NCI-H1092 (cell line): Measurements from ENCODE around the gene AFAP1.

Experiments
- DNase-seq: peaks from one replicate; lab custom pipeline; 2025; lab: John Stamatoyannopoulos, UW

The AFAP1 gene

DNA sequence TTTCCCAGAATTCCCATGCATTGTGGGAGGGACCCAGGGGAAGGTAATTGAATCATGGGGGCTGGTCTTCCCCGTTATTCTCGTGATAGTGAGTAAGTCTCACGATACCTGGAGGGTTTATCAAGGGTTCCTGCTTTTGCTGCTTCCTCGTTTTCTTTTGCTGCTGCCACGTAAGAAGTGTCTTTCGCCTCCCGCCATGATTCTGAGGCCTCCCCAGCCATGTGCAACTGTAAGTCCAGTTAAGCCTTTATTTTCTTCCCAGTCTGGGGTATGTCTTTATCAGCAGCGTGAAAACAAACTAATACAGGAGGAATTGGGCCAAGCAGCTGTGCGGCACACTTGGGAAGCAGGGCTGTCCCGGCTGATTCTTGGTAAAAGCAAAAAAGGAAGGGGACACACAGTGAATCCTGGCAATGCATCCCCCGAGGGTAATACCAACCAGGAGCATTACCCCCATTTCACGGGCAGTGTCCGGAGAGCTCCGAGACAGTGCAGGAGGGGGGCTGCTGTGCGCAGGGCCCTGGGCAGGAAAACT, 185.7 kb downstream of the AFAP1 start:
- no peak for DNase-seq

DNA sequence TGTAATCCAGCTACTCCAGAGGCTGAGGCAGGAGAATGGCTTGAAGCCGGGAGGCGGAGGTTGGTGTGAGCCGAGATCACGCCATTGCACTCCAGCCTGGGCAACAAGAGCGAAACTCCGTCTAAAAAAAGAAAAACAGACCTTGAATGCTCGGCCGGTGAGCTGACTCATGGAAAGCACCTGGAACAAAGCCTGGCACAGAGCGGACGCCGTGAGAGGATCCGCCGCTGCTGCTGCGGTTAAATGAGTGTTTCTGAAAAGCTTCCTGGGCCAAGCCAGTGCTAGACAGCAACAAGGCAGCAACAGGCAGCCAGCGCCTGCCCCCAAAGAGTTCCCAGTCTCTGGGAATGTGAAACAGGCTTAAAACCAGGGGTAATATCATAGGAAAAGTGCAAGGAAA, 186.4 kb downstream of the AFAP1 start:
- DNase-seq: no peak

DNA sequence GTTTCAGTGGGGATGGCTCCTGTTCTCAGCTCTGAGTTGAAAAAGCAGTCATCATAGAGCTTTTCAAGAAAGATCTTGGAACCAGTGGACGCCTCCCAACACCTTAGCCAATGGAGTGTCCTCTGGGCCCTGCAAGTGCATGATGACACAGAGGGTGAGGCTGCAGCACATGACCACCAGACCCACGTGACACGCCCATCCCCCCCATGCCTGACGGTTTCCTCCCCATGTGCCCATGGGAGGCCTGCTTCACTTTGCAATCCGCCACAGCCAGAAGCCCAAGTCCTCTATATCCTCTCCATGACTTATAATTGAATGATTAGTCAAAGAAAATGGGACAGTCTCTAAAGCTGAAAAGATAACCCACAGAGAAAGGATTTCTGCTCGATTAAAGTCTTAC, 187.0 kb downstream of the AFAP1 start:
- DNase-seq: no peak

DNA sequence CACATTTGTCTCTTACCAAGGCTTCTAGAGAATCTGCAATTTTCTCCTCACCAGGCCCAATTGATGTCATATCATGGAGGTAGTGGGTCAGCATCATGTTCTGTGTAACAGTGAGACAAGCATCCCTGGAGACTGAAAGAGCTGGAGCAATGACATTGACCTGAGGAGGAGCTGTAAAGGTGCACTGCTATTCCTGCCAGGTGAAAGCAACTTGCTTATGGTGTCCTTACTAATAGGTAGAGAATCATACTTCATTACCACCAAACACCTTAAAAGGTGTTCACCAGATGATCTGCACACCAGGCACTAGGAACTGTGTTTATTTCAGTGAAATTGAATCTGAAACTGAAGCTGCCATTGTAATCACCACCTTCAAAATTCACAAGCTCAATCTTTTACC, 188.7 kb downstream of the AFAP1 start:
- DNase-seq: no peak

DNA sequence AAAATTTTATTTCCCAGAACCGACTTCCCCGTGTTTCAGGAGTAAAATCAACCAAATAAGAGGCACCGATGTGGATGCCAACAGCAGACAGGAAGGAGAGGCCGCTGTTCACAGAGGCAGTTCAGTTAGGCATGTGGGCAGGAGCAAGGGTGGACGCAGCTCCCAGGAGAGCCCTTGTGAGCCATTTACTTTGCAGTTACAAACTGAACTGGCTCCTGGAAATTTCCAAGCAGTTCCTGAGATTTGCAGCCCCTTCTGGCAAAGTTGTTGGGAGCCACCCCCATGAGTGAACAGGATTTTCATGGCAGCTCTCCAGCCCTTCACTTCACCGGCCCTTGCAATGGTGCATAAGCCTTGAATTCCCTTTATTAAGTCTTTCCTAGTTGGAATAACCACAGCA, 189.1 kb downstream of the AFAP1 start:
- DNase-seq: no peak

DNA sequence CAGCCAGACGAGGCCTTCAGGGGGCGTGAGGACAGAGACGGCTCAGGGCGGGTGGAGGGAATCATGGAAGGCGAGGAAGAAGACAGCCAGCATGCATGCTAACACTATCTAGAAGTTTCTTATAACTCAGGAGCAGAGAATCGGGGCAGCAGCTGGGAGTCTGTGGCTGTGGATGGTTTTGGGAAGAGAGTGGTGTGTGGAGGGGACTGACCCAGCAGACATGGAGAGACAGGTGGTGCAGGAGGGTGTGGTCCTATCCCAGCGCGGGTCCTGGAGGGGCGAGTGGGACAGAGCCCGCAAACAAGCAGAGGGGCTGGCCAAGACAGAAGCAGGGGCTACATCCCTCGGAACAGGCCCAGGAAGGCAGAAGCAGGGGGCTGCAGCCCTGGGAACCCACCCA, 192.1 kb downstream of the AFAP1 start:
- no peak for DNase-seq

DNA sequence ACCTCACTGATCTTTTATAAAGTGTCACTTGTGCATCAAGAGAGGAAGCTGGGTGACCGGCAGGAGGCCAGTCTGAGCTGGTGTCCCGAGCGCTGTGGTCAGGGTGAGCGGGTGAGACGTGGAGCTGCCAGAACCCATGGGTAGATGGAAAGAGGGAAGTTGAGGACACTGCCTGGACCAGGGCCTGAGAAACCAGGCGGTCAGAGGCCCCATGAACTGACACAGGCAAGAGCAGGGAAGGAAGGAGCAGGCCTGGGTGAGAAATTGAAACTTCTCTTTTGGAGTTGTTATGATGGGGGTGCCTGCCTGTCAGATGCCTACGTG, 192.6 kb downstream of the AFAP1 start:
- DNase-seq: no peak

DNA sequence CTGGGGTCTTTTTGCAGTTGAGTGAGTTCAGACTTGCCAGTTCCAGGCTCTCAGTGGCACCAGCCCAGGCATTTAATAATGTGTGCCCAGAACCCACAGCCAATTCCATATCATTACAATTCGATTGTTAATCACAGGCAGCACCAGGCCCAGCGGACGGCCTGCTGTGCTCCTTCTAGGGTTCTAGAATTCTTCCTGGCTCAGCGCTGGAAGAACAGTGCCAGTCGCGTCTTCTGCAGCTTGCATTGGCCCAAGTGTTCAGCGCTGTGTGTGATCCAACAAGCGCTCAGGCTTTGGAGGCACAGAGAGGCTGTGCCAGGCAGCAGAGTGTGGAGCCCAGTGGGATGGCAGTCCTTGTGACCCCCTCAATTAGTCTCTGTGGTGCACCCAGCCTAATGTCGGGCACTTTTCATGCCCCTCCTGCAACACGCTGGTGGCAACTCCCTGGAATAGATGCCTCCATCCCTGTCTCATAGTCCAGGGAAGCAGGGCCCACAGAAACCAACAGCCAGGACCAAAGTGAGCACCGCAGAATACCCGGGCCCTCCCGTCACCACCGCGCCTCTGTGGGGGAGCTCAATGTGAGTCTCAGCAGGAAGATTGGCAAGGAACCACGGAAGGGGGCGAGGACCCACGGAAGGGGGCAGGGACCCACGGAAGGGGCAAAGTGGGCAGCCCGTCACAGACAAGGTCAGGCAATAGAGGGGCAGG, 193.2 kb downstream of the AFAP1 start:
- no peak for DNase-seq

DNA sequence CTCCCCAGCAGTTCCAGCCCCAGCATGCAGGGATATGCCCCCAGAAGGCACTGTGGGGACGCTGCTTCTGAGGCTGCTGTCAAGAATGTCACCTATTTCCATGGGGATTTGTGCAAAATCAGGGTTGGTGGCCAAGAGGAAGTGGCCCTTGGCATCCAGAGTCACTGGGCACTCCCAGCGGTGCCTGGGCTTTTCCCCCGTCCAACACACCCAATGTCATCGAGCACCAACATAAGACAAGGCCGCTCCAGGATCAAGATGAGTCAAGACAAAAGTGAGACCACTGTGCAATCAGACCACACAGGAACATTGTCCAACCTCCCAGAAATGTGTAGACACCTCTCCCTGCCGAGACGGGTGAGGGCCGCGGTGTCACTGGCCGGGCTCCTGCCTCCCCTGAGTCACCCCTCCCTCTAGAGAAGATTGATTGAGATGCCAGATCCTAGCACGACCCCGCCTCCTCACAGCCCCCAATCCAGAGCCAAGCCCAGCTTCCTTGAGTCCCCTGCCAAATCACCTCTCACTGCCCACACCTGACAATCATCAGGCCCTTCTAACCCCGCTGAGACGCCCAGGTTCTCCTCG, 194.3 kb downstream of the AFAP1 start:
- no peak for DNase-seq

DNA sequence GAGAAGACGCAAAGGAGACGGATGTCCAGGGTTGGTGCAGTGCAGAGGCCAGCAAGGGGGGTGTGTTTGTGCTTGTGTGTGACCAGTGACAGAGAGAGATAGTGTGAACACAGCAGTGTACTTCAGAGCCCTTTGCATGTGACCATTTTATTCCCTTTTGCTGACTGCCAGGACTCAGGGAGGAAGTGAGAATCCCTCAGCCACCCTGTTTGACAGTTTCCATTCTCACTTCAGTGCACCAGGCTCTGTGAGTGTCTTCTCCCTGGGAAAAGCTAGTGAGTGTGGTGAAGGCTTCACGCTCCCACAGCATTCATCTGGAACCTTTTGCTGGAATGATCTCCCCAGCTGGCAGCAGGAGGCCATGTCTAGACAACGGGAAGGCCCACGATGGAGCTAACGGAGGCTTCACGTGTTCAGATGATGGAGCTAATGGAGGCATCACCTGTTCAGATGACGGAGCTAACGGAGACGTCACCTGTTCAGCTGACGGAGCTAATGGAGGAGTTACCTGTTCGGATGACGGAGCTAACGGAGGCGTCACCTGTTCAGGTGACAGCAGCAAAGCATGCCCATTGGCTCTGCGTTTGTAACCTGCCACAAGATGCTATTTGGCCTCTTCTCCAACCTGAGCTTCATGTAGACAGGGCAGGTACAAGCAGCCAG, 195.4 kb downstream of the AFAP1 start:
- no peak for DNase-seq

DNA sequence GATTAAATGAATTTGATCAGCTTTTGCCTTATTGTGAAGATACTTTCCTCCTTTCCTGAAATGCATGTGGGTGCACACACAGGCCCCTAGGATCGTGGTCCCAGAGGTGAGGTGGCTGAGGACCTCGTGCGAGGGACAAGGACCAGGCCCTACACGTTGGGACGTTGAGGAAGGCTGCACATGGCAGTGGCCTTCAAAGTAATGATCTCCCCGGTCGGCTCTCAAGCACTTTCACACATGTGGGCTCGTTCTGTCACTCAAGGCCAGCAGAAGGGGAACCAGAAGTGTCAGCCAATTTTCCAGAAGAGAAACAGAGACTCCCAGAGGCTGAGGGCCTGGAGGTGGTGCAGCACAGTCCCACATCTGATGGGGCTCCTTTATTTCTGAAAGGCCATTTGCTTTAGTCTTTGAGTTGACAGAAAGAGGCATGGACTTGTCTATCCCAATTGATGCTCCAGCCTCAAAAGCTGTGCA, 196.8 kb downstream of the AFAP1 start:
- DNase-seq: no peak

DNA sequence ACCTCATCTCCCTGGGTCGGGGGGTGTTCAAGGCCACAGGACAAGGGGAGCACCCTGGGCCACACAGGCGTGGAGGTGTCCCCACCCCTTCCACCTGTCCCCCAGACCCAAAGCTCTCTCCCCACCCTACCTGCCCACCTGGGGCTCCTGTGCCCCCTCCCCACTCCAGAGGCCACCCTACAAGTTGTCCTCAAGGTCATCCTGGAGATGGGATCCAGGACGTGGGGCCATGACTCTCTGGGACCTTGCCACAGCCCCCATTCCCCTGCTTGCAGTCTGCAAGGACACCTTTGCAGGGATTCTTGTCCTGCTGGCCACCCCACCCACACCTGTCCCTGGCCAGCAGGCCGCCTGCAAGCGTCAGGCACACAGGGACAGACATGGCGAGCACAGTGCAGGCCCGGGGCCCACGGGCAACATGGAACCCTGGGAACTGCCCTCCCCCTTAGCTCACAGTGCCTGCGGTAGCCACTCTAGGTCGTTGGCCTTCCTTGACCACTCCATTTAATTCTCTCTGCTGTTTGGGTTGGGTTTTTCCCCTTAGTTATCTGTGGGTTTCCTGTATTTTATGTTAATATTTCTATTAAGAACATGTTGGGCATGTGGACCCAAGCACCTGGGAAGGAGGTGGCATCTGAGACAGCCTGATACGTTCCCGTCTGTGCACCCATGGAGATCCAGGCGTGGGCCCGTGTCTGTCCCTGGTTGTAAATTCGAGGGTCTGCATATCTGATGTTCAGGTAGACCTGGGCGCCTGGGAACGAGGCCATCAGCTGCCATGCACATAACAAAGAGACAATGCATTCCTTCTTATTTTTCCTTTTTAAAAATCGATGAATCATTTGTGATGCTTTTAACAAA, 197.5 kb downstream of the AFAP1 start:
- no peak for DNase-seq

DNA sequence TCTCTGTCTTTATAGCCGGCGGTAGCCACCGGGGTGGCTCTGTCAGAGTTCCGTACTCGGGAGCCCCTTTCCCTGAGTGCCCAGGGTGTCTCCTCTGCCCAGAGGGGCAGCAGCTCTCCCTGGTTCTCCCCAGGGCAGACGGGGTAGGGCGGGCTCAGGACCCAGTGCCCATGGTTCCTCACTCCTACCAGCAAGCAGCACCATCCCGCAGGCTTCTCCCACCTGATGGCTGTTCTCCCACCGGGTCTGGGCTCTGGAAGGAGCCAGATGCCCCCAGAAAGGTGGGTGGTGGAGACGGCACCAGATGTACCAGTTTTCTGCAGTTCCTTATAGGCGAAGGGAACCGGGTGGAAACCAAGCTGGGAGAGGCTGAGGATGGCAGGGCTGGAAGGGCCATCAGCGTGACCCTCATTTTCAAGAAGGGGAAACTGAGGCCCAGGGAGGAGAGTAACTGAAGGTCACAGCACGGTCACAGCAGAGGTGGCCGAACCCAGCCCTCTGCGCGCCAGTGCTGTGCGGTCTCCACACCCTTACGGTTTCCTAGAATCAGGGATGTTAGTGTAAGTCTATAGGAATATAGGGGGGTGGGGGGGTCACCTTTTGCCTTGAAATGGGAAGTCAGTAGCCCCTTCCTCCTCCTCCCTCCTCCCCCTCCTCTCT, 198.7 kb downstream of the AFAP1 start:
- no peak for DNase-seq

DNA sequence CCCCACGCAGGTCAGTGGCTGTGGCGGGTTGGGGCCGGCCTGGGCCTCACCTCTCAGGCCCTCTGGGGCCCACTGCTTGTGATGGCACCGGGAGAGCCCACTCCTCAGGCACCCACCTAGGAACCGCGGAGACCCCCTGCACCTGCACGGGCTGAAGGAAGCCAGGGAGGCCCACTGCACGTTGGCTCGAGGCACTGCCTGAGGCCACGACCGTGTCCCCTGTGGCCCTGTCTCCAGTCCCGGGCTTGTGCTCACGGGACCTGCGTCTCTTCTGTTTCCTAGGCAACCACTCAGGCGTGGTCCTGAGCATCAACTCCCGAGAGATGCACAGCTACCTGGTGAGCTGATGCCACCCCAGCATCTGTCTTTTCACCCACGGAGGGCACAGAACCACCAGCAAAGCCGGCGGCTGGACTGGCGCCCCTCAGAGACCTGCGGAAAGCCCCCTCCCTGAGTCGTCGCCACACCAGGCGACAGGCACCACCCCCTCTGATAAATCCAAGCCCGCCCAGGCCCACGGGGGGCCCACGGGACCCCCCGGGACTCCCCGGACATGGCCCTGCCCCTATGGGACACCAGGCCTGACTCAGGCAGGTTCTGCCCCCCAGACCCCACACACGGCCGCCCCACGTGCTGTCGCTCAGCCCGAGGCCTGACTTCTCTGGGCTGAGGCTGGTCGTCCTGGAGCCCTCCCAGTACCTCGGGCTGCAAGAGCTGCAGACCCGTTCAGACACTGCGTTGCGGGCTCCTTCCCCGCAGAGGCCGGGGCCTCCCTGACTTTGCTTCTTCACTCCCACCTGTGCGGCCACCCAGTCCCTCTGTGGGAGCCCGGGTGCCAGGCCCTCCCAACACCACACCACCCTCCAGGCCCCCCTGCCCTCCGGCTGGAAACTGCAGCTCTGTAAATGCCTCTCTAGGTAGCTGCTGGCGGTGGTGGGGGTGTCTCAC, 199.5 kb downstream of the AFAP1 start:
- no peak for DNase-seq

DNA sequence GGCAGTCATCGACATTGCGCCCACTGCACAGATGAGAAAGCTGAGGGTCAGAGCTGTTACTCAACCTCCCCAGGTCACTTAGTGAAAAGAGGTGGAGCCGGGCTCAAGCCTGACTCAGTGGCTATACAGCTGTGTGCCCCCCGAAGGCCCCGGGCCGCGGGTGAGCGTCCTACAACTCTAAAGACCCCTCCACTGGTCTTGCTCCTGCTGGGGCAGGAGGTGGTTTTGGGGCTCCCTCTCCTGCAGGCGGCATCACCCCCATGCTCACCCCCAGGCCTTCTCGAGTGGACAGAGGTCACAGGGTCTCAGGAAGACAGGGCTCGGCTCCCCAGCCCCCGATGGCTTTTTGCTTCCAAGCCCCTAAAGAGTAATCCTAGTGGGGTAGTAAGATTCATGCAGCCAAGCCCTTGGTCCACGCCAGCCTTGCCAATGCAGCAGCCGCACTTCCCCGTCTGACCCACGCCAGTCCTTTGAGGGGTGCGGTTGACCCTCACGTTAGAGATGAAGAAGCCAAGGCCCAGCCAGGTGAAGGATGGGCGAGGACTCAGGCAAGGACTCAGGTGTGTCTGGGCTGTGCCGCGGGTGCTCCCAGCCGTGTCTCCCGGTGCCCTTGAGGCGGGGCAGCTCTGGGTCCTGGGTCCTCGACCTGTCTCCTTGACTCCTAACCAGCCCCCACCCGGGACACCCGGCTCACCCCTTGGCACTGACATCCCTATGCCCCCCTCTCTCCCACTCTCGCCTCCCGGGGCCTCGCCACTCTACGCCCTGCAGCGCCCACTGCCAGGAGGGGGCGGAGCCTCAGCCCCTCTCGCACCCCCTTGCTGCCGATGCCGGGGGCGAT, 200.4 kb downstream of the AFAP1 start:
- DNase-seq: no peak

DNA sequence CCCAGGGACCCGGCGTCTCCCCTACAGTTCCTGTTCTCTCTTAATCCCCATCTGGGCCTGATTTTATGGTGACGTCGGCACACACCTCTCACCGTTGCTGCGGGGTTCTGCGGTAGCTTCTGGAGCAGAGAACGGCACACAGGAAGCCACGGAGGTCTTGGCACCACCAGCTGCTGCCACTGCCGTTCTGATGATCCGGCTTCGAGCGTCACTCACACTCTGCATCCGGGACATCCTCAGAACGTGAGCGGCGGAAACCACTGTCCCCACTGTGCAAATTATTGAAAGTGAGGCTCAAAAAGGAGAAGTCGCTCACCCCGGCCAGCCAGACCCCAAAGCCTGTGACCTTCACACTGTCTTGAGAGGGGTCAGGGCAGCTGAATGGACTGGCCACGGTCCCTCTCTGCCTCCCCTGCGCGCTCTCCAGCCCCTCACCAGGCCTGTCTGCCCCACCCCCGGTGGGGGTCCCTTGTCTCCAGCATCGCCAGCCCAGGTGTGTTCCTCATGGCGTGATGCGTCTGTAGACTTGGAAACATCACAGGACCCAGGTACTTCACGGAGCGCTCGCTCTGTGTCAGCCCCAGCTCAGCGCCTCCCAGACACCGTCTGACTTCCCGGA, 201.1 kb downstream of the AFAP1 start:
- no peak for DNase-seq

DNA sequence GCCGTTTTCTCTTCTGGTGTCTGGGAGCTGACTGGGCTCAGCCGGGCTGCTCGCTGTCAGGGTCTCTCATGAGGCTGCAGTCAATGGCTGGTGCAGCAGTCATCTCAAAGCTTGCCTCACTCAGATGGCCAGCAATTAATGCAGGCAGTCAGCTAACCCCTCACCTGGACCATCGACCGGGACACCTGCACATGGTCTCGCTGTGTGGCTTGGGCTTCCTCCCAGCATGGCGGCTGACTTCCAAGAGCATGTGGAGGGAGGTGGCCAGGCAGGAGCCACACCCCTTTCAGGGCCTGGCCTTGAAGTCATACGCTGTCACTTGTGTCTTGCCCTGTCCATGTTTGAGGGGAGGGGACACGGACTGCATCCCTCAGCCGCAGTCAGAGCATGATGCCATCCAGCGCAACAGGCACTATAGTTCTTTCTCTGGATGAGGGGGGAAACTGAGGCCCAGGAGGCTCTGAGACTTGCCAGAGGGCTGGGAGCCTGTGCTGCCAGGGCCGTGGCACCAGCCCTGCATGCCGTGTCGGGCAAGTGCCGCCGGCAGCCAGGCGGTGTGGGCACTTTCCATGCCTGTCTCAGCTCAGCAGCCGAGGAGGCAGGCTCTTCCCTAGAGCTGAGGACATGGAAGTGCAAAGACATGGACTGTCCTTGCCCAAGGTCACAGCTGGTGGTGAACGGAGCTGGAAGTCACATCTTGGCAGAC, 201.8 kb downstream of the AFAP1 start:
- DNase-seq: no peak

DNA sequence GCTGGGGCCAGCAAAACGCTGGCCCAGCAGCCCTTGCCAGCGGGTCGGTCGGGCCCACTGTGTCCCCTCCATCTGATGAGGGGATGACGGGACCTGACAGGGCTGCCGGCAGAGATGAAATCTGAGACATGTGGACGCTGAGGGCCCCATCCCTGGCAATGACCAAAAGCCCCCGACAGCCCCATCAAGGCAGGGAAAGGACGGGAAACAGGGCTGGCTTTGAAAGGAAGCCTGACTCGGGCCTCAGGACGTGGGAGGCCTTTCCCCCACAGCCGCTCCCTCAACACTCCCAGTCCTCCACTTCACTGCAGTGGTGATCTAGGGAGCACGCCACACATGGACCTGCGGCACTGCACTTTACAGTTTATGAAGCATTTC, 202.4 kb downstream of the AFAP1 start:
- no peak for DNase-seq
